Gastroesophageal sphincter (tissue), 4 donors: Measurements from ENCODE around the gene YWHAB. TPM values are rescaled to one million over a fixed set of nuclear protein-coding genes. Genes with fewer than 3 reads are reported as not detected.

Experiments used
- ATAC-seq: fragments of 150-250 bp; one replicate; pipeline ENCODE4 v1.9.1; 2016; ENCODE audit warnings: mild to moderate bottlenecking, moderate library complexity
- H3K27ac ChIP-seq, 4 donors: fragments of 200-600 bp; sonication (generic) in 3 of 4; 1 replicate in 3 of 4; 2 replicates in 1 of 4; pipeline ENCODE4 v1.5.1; 2016 to 2019
- H3K27me3 ChIP-seq: fragments of 200-600 bp; sonication (generic); one replicate; pipeline ENCODE4 v1.5.1; 2019
- H3K36me3 ChIP-seq, 2 donors: fragments of 200-600 bp; sonication (generic); one replicate each; pipeline ENCODE4 v1.5.1; 2019; ENCODE audit warnings: control low read depth in 1 of 2
- H3K4me1 ChIP-seq, 3 donors: fragments of 200-600 bp; sonication (generic); 1 replicate in 2 of 3; 2 replicates in 1 of 3; pipeline ENCODE4 v1.5.1; 2016 to 2019; ENCODE audit warnings: control low read depth in 2 of 3
- H3K4me3 ChIP-seq, 2 donors: fragments of 200-600 bp; sonication (generic); one replicate each; pipeline ENCODE4 v1.5.1; 2019; ENCODE audit warnings: mild to moderate bottlenecking in 1 of 2, moderate library complexity in 1 of 2
- H3K9me3 ChIP-seq, 3 donors: fragments of 200-600 bp; sonication (generic); one replicate each; pipeline ENCODE4 v1.5.1; 2017 to 2019; ENCODE audit warnings: control low read depth in 2 of 3
- CTCF ChIP-seq, 4 experiments: fragments of 200-600 bp in 2 of 4; fragments of 450-650 bp in 2 of 4; sonication (generic) in 1 of 4; IDR thresholded peaks; one replicate each; pipeline ENCODE4 v1.5.1; 2017 to 2019; ENCODE audit warnings: antibody characterized with exemption in 4 of 4, mild to moderate bottlenecking in 2 of 4, moderate library complexity in 2 of 4
- EP300 ChIP-seq: sonication (generic); formaldehyde crosslinking; IDR thresholded peaks from one replicate; pipeline ENCODE4 v1.6.1; 2017; ENCODE audit warnings: antibody characterized with exemption, mild to moderate bottlenecking
- POLR2A ChIP-seq, 2 donors: fragments of 450-650 bp; IDR thresholded peaks; one replicate each; pipeline ENCODE4 v1.6.1; 2017; ENCODE audit warnings: antibody characterized with exemption in 2 of 2, mild to moderate bottlenecking in 2 of 2, moderate library complexity in 1 of 2
- POLR2AphosphoS5 ChIP-seq: sonication (generic); formaldehyde crosslinking; IDR thresholded peaks from one replicate; pipeline ENCODE4 v1.6.1; 2017; ENCODE audit warnings: antibody characterized with exemption
- WGBS, 2 donors: methylation state at CpG; one replicate each; pipeline ENCODE4 v1.1.5; 2018; ENCODE audit warnings: low coverage in 1 of 2; 5-methylcytosine and 5-hydroxymethylcytosine counted together
- total RNA-seq, 4 donors: library from RNA; depleted of rRNA; stranded (reverse); fragments of >200 nt; gene quantifications; one replicate each; pipeline ENCODE4 v1.1.0, GENCODE V29; 2016

YWHAB gene
- total RNA-seq, 4 donors from 2014 or later = 127 to 143 (median 135) TPM

GRCh38 chr20:44911264-44911921 is 25.9 kb downstream of the YWHAB start:
- no peaks in the 10 kb centered on the region for H3K9me3 ChIP-seq
- no peaks in the 10 kb centered on the region for H3K27me3 ChIP-seq
- WGBS, 2 donors = 48 to 64% methylated on average over 6 to 9 of the region's 21 CpGs
- peaks cover 0 to 20% (median 4%) of the 10 kb centered on the region in 3 donors for H3K4me1 ChIP-seq
- H3K36me3 ChIP-seq = peaks cover 0 to 34% of the 10 kb centered on the region in 2 donors
- H3K27ac ChIP-seq = no peak overlapping the region
- no peak for ATAC-seq
- TF ChIP-seq EP300 (no peak), POLR2AphosphoS5 (no peak), CTCF (IDR thresholded peaks at IDR 0.05) (peak in 1 of 4 experiments; percentile 11), POLR2A (IDR thresholded peaks at IDR 0.05) (no peak)
- H3K4me3 ChIP-seq = no peak overlapping the region

- no peak for TF ChIP-seq POLR2AphosphoS5
- no peak for TF ChIP-seq POLR2A (IDR thresholded peaks at IDR 0.05)
- TF ChIP-seq EP300 = no peak
- no peak for TF ChIP-seq CTCF (IDR thresholded peaks at IDR 0.05)
- Histone ChIP-seq H3K27me3 (no peaks in the 10 kb centered on the region), H3K36me3 (peaks cover 0 to 26% of the 10 kb centered on the region in 2 donors), H3K4me3 (no peak overlapping the region), H3K27ac (no peak overlapping the region), H3K9me3 (no peaks in the 10 kb centered on the region), H3K4me1 (peaks cover 0 to 20% (median 4%) of the 10 kb centered on the region in 3 donors)
- ATAC-seq = no peak
- WGBS, 2 donors = 100% methylated on average over 1 of the region's 2 CpGs
These were observed 26.7 kb downstream of the YWHAB start for GRCh38 chr20:44912189-44912588.

GRCh38 chr20:44914924-44915323 is 29.4 kb downstream of the YWHAB start:
- Histone ChIP-seq H3K4me1 (peaks cover 0 to 9% (median 4%) of the 10 kb centered on the region in 3 donors), H3K27ac (no peak overlapping the region), H3K4me3 (no peak overlapping the region), H3K9me3 (no peaks in the 10 kb centered on the region), H3K36me3 (peaks cover 0 to 15% of the 10 kb centered on the region in 2 donors), H3K27me3 (no peaks in the 10 kb centered on the region)
- TF ChIP-seq CTCF (IDR thresholded peaks at IDR 0.05) = no peak
- ATAC-seq = no peak
- WGBS, 2 donors = 67% methylated on average over 1 of the region's 1 CpG; no CpG with 5 or more reads in 1 of the 2 donors

- Histone ChIP-seq H3K4me3 (no peak overlapping the region), H3K9me3 (no peaks in the 10 kb centered on the region), H3K36me3 (peaks cover 0 to 15% of the 10 kb centered on the region in 2 donors), H3K27ac (no peak overlapping the region), H3K4me1 (no peaks in the 10 kb centered on the region), H3K27me3 (no peaks in the 10 kb centered on the region)
- WGBS, 2 donors = 100% methylated on average over 1 of the region's 12 CpGs; no CpG with 5 or more reads in 1 of the 2 donors
- TF ChIP-seq POLR2A (IDR thresholded peaks at IDR 0.05) (no peak), EP300 (no peak), POLR2AphosphoS5 (no peak), CTCF (IDR thresholded peaks at IDR 0.05) (no peak)
- no peak for ATAC-seq
These were observed 31.1 kb downstream of the YWHAB start for GRCh38 chr20:44916586-44916985.

DNA sequence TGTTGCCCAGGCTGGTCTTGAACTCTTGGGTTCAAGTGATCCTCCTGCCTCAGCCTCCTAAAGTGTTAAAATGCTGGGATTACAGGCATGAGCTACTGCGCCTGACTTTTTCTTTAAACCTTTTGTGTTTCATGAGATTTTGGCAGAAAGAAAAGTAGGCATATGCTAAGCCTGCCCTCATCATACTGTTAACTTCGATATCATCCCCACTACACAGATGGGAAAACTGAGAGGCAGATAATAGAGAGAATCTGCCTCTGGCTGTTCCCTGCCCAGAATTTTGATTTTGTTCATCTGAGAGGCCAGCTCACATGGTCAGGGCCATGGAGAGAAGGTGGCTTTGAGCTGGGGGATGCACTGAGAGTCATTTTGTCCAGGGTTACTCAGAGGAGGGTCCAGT is 31.9 kb downstream of the YWHAB start:
- no peak for ATAC-seq
- Histone ChIP-seq H3K36me3 (peaks cover 0 to 16% of the 10 kb centered on the region in 2 donors), H3K27ac (no peak overlapping the region), H3K27me3 (no peaks in the 10 kb centered on the region), H3K4me3 (no peak overlapping the region), H3K9me3 (no peaks in the 10 kb centered on the region), H3K4me1 (no peaks in the 10 kb centered on the region)
- TF ChIP-seq EP300 (no peak), CTCF (IDR thresholded peaks at IDR 0.05) (no peak)
- WGBS, 2 donors = 90% methylated on average over 2 of the region's 2 CpGs; no CpG with 5 or more reads in 1 of the 2 donors
